ENCODE measurements around the gene CBS.
"Not testable (repeated sequence)": the region's sequence is repeated elsewhere in the genome, so short reads cannot be mapped to it uniquely, and the experiment has no call there.

DNA sequence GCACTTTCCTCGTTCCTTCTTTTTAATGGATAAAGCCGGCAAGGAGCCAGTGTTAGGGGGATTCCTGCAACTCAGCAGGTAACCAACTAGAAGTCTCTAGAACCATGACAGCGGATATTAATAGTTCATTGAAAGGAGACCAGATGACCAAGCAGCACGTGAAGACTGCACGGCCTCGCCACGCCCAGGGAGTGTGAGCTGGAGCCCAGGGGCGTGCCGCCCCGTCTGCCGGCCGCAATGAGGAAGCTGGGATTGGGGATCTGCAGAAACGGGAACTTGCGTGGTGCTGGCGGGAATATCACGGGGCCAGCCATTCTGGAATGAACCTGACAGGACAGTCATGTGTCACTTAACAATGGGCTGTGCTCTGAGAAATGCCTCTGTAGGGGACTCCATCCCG lies 38.7 kb downstream of the CBS start:
- TF ChIP-seq, protein P1, sequence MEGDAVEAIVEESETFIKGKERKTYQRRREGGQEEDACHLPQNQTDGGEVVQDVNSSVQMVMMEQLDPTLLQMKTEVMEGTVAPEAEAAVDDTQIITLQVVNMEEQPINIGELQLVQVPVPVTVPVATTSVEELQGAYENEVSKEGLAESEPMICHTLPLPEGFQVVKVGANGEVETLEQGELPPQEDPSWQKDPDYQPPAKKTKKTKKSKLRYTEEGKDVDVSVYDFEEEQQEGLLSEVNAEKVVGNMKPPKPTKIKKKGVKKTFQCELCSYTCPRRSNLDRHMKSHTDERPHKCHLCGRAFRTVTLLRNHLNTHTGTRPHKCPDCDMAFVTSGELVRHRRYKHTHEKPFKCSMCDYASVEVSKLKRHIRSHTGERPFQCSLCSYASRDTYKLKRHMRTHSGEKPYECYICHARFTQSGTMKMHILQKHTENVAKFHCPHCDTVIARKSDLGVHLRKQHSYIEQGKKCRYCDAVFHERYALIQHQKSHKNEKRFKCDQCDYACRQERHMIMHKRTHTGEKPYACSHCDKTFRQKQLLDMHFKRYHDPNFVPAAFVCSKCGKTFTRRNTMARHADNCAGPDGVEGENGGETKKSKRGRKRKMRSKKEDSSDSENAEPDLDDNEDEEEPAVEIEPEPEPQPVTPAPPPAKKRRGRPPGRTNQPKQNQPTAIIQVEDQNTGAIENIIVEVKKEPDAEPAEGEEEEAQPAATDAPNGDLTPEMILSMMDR (IDR thresholded peaks at IDR 0.05): not testable (repeated sequence)
- not testable (repeated sequence) for TF ChIP-seq POLR2A (IDR thresholded peaks at IDR 0.05)

Measured in tibial nerve (tissue), 3 donors.